Fibroblast of peridontal ligament (primary cell): Measurements from ENCODE around the gene PNPLA5.

Experiments used
- DNase-seq: peaks from one replicate; pipeline ENCODE4 v3.0.0-alpha.2; 2010; ENCODE audit errors: extremely low read depth

Gene PNPLA5

GRCh38 chr22:43901976-43902643 is 10.3 kb upstream of the PNPLA5 start:
- DNase-seq: peak; percentile 97

GRCh38 chr22:43900206-43900605 is 8.4 kb upstream of the PNPLA5 start:
- DNase-seq: no peak

DNA sequence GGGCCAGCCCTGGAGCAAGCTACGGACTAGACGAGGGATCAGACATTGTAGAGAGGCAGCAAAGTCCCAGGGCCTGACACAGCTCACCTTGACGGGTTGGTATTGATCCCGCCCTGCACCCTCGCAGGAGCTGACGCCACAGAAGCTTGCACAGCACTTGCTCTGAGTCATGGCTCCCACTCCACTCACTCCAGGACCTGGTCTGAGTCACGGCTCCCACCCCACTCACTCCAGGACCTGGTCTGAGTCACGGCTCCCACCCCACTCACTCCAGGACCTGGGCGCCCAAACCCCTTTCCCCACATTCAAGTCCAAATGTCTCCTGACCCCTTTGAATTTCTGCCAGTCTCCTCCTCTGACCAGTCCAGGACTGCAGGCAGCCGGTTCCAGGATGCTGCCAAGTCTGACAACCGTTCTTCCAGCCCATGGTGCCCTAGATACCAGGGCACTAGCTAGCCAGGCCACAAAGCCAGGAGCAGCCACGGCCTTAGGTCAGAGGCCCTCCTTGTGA is 6.0 kb upstream of the PNPLA5 start:
- peak; percentile 66 for DNase-seq

GRCh38 chr22:43895986-43896645 is 4.3 kb upstream of the PNPLA5 start:
- no peak for DNase-seq

GRCh38 chr22:43894122-43894521 is 2.3 kb upstream of the PNPLA5 start:
- no peak for DNase-seq

DNA sequence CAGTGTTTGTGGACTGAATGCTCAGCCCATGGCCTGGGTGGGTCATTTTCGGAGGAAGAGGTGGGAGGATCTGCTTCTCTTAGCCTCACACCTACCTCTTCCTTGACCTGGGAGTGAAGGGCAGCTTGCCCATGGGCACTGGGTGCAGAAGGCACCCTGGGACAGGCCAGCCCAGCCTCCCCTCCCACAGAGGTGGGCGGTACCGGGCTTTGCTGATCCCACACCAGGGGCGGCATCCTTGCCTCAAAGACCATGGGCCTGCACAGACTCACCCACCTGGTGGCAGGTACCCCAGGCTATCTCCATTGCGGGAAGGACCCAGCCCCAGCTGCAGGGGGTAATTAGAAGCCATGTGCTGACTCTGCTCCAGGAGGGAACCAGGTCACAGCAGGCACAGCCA is 1.5 kb upstream of the PNPLA5 start:
- no peak for DNase-seq

DNA sequence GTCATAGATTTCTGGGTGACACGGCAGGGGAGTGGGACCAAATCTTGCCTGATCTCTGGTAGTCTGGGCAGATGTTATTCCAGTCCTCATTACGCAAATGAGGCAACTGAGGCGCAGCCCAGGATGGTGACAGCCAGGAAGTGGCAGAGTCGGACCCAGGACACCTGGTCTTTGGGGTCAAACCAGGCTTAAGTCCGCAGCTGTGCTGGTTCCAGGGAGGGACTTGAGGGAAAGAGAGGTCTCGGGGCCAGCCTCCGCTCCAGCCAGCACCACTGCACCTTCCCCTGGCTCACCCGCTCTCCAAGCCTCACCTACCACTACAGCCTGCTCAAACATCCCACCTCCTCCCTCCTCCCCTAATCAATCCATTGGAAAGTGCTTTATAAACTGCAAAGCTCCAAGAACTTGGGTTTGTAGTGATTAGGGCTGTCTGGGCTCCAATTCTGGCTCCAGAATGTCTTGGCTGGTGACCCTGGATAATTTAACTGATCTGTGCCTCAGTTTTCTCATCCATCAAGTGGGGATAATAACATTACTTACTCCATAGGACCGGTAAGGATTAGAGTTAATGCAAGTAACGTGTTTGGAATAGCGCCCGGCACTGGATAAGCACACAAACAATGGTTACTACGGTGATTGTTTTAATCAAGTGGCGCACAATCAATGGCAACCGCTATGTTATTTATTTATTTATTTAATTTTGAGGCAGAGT is 526 bp upstream of the PNPLA5 start:
- no peak for DNase-seq

- DNase-seq: no peak
Observed at GRCh38 chr22:43890901-43891331, 897 bp downstream of the PNPLA5 start.

DNA sequence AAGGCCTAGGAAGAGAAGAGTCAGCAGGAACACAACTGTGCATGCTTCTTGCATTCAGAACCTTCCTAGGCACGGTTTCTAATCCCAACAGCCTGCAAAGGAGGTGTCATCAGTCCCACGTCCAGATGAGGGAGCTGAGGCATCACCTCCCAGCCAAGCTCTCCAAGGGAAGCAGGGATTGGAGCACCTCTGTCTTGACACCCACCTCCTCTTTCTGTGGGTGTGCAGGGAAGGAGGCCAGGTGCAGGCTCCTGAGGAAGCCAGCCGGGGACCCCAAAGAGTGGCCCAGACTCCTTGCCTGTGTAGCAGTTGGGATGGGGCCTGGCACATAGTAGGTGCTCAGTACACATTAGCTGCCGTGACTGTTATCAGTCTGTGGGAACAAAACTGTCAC is 2.0 kb downstream of the PNPLA5 start:
- DNase-seq: peak; percentile 48

- DNase-seq: no peak
Observed at GRCh38 chr22:43889201-43889859, 2.5 kb downstream of the PNPLA5 start.

- DNase-seq: no peak
Observed at GRCh38 chr22:43888740-43889139, 3.1 kb downstream of the PNPLA5 start.

DNA sequence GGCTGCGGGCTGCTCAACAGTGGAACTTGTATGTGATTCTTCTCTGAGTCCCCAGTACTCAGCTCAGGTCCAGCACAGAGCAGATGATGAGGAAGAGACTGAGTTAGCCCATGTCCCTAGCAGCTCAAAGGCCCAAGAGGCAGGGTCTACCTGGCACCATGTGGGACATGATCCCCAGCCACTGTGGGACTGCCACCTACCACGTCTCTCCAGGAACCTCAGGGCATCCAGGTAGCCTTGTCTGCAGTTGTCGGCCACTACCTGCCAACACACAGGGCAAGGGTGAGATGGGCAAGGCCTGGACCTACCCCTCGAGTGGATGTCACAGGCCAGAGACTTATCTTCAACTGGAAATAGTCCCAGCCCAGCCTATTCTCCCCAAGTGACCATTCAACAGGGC is 4.4 kb downstream of the PNPLA5 start:
- DNase-seq: no peak

DNA sequence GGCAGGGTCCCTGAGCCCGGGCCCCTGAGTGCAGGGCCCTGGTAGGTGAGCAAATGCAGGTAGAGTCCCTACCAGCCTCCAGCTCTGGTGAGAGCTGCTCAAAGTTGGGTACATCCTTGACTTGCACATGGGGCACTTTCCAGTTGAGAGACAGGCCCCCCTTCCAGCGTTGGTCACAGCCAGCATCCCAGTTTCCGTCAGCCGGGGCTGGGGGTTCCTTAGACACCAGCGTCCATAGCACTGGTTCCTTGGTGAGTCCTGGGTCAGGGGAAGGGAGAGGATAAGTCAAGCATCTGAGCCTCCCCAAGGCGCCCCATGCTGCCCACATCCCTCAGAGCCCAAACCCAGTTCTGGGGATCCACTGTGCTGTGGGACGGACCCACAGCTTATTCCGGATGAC is 5.6 kb downstream of the PNPLA5 start:
- no peak for DNase-seq

- no peak for DNase-seq
Observed at GRCh38 chr22:43885786-43886185, 6.0 kb downstream of the PNPLA5 start.

- DNase-seq: no peak
Observed at GRCh38 chr22:43885319-43885671, 6.5 kb downstream of the PNPLA5 start.

DNA sequence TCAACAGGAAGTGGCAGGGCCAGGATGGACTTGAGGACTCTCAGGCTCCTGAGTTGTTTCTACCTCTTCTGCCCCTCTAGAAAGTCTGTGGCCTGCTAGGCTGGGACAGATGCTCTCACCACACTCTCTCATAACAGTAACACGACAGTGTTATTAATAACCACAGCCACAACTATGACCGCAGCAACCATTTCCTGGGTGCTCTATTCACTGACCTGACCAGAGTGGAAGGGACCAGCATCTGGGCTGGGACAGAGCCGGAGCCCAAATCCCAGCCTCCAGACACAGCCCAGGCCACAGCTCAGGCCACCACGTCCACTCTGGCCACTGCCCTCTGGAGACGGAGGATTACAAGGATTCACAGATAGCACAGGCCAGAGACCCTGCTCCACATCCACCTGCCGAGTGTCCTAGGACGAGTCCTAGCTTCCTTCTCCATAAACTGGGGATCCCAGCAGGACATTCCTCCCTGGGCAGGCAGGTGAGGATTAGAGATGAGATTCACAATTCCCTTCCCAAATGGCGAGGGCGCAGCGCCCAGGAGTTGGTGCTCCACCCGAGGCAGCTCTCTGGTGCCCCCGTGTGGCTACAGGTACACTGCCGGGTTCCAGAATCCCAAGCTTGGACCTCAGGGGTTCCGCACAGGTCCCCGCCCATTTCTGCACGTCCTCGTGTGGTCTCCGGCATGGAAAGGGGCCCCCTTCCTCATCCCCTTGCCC is 7.1 kb downstream of the PNPLA5 start:
- DNase-seq: peak; percentile 43

DNA sequence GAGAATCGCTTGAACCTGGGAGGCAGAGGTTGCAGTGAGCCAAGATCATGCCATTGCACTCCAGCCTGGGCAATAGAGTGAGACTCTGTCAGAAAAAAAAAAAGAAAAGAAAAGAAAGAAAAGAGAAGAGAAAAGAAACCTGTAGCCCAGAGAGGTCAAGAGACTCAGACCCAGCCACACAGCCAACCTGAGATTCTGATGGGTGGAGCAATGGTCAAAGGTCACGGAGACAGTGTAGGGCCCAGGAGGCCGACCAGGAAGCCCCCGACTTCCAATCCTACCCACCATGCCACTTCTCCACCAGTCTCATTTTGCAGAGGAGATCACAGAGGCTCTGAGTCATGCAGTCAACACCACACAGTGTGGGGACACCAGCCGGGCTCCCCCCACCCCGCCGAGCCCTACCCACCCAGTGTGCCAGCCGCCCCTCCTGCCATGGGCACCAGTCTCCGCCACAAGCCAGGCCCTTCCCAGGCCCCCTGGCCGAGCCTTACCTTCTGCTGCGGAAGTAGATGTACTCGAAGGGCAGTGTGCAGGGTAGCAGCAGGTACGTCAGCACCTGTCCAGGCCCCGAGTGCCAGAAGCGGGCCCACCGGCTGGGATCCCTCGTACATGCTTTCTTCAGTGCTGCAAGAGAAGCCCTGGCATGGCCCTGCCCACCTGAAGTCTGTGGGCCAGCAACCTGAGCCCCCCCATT is 7.9 kb downstream of the PNPLA5 start:
- DNase-seq: no peak

- DNase-seq: peak; percentile 55
Observed at GRCh38 chr22:43883012-43883661, 8.7 kb downstream of the PNPLA5 start.

- no peak for DNase-seq
Observed at GRCh38 chr22:43882122-43882767, 9.6 kb downstream of the PNPLA5 start.
